Ovary (tissue), 3 donors: ENCODE data around the gene RPTOR.

Experiments
- CTCF ChIP-seq, 3 donors: fragments of 450-650 bp in 2 of 3; fragments of 200-600 bp in 1 of 3; IDR thresholded peaks; one replicate each; pipeline versions ENCODE4 v1.5.1 to v1.8.0; 2016 to 2022; ENCODE audit warnings: antibody characterized with exemption in 3 of 3, mild to moderate bottlenecking in 1 of 3
- POLR2A ChIP-seq: fragments of 450-650 bp; IDR thresholded peaks from one replicate; pipeline ENCODE4 v1.6.1; 2017; ENCODE audit warnings: antibody characterized with exemption, mild to moderate bottlenecking, moderate library complexity
- donor health status: DM: no; HTN: no; CAD: no.

GRCh38 chr17:80861418-80861815 is 316.8 kb downstream of the RPTOR start:
- TF ChIP-seq CTCF (IDR thresholded peaks at IDR 0.05) (no peak), POLR2A (no peak)
